Skeletal muscle tissue (tissue), 4 donors: ENCODE data around the gene ARL17A. TPM values are rescaled to one million over a fixed set of nuclear protein-coding genes. Genes with fewer than 3 reads are reported as not detected.
"Not testable (repeated sequence)": the region's sequence is repeated elsewhere in the genome, so short reads cannot be mapped to it uniquely, and the experiment has no call there.

Experiments used
- H3K27ac ChIP-seq: one replicate; pipeline ENCODE4 v1.7.0; 2013; ENCODE audit warnings: mild to moderate bottlenecking, low read depth, low read length, inconsistent platforms
- H3K27me3 ChIP-seq, 3 donors: one replicate each; pipeline ENCODE4 v1.7.0; 2013; ENCODE audit warnings: low read length in 3 of 3; ENCODE audit not compliant: control insufficient read depth in 3 of 3, insufficient read depth in 3 of 3
- H3K36me3 ChIP-seq, 3 donors: one replicate each; pipeline ENCODE4 v1.7.0; 2013; ENCODE audit warnings: low read length in 3 of 3; ENCODE audit not compliant: control insufficient read depth in 3 of 3, insufficient read depth in 3 of 3
- H3K4me1 ChIP-seq, 3 donors: one replicate each; pipeline ENCODE4 v1.7.0; 2013; ENCODE audit warnings: low read length in 3 of 3, mild to moderate bottlenecking in 3 of 3; ENCODE audit not compliant: control insufficient read depth in 3 of 3, insufficient read depth in 3 of 3
- H3K4me3 ChIP-seq, 3 donors: one replicate each; pipeline ENCODE4 v1.7.0; 2013; ENCODE audit warnings: low read length in 3 of 3
- H3K9ac ChIP-seq, 3 donors: one replicate each; pipeline ENCODE4 v1.7.0; 2013; ENCODE audit warnings: low read length in 3 of 3, mild to moderate bottlenecking in 3 of 3, moderate library complexity in 2 of 3, low read depth in 1 of 3
- H3K9me3 ChIP-seq, 3 donors: one replicate each; pipeline ENCODE4 v1.7.0; 2013; ENCODE audit warnings: low read length in 3 of 3; ENCODE audit not compliant: control insufficient read depth in 3 of 3
- total RNA-seq: library from RNA; depleted of rRNA; stranded (reverse); fragments of >200 nt; gene quantifications from one replicate; pipeline ENCODE4 v1.2.3, GENCODE V29; 2014
- donor health status: Osteomylitis.

The ARL17A gene
- total RNA-seq, 1 donor from 2014 or later = 12.0 TPM

DNA sequence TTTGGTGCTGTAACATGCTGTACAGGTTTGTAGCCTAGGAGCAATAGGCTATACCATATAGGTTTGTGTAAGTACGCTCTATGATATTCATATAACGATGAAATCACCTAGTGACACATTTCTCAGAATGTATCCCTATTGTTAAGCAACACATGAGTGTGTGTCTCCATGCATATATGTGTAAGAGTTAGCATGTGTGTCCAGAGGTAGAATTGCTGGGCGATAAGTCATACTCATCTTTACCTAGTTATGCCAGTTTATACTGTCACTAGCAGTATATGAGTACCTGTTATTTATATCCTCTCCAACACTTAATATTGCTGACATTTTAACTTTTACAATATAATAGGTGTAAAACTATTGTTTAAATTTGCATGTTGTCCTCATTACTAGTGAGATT is 21.3 kb upstream of the ARL17A start:
- not testable (repeated sequence) for H3K36me3 ChIP-seq, H3K9me3 ChIP-seq, H3K4me1 ChIP-seq, H3K9ac ChIP-seq, H3K4me3 ChIP-seq, H3K27ac ChIP-seq, H3K27me3 ChIP-seq

GRCh38 chr17:46598344-46598931 is 18.9 kb upstream of the ARL17A start:
- not testable (repeated sequence) for H3K9ac ChIP-seq, H3K9me3 ChIP-seq, H3K27ac ChIP-seq, H3K4me1 ChIP-seq, H3K4me3 ChIP-seq, H3K27me3 ChIP-seq, H3K36me3 ChIP-seq

GRCh38 chr17:46591332-46591731 is 11.8 kb upstream of the ARL17A start:
- not testable (repeated sequence) for H3K27ac ChIP-seq, H3K27me3 ChIP-seq, H3K4me1 ChIP-seq, H3K36me3 ChIP-seq, H3K4me3 ChIP-seq, H3K9me3 ChIP-seq, H3K9ac ChIP-seq

DNA sequence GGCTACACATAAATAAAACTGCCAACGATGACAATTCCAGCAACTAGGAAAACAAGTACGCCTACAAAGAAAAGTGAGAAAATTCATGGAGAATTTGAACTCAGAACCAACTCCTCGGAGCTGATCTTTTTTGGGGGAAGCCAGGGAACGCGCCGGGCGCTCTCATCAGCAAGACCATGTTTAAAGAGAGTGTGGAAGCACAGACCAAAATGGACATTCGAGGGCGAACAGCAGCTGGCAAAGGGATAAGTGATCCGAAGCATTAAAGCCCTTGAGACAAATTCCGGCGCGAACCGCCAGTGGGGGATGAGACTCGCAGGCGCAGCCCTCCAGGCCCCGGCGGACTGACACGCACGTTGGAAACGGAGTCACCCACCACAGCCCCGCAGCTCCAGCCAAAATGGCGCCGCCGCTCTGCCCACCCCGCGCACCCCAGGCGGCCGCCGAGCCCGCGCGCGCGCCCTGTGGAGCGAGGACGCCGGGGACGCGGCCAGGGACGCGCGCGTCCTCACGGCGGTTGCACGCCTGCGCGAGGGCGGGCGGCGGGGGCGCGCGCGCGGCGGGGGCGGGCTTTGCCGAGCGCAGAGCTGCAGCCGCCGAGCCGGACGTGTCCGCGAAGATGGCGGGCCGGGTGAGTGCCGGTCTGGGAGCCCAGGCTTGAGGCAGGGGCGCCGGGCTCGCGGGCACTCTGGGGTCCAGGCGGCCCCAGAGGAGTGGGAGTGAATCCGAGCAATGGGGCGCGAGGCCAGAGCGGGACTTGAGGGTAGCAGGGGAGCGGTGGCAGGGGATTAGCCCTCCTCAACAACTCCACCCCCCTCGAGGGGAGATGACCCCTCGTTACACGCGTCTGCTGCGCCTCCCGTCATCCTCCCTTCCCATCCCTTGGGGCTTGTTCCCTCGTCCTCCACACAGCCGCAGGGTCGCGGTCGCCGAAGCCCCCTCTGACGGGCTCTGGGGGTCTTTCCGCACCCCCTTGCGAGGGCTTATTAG is 11.0 kb upstream of the ARL17A start, which contains the start of gene NSF:
Gene NSF (plus strand): TSS at position 513 of the 990 bp plus-strand sequence. CDS start 107 bp downstream, at position 620.
- not testable (repeated sequence) for H3K36me3 ChIP-seq, H3K9me3 ChIP-seq, H3K4me1 ChIP-seq

DNA sequence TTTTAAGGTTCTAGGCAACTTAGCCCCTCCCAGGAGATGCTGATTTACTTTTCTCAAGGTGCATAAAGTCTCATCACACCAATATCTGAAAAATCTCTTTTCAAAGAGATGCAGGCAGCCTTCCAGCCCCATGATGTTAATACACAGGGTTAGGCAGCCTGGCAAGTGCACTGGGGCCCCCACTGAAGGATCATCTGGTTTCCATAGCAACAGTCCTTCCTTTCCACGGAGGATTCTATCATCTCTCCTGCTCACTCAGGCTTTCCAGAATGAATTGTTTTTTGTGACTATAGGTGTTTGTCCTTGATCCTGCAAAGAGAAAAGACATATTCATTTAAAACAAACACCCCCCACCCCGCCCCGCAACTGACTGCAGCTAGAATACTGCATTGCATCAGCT is 6.0 kb upstream of the ARL17A start:
- H3K27ac ChIP-seq, H3K9ac ChIP-seq, H3K4me3 ChIP-seq, H3K9me3 ChIP-seq, H3K4me1 ChIP-seq, H3K36me3 ChIP-seq, H3K27me3 ChIP-seq: not testable (repeated sequence)

More for the DNA sequence above, 11.0 kb upstream of the ARL17A start, which contains the start of gene NSF:
- not testable (repeated sequence) for H3K27ac ChIP-seq, H3K4me3 ChIP-seq, H3K27me3 ChIP-seq, H3K9ac ChIP-seq

DNA sequence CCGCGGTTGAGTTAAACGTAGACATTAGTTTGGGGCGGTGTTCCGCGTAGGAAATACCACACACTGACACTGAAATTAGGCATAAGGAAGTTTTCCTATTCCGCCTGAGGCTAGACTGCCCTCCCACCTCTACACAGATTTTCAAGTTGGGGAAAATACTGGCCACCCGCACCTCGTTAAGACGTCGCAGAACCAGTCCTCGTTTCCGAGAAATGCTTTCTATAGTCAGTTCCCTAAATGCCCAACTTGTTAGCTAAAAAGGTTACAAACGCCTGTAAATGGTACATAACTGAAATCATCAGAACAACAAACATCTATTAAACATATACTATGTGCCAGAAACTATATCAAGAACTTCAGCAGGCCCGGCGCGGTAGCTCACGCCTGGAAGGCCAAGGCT is 591 bp upstream of the ARL17A start:
- not testable (repeated sequence) for H3K9me3 ChIP-seq, H3K27me3 ChIP-seq, H3K4me1 ChIP-seq, H3K9ac ChIP-seq, H3K36me3 ChIP-seq, H3K4me3 ChIP-seq, H3K27ac ChIP-seq

- H3K4me3 ChIP-seq, H3K27me3 ChIP-seq, H3K9me3 ChIP-seq, H3K4me1 ChIP-seq, H3K36me3 ChIP-seq, H3K9ac ChIP-seq, H3K27ac ChIP-seq: not testable (repeated sequence)
Measured at GRCh38 chr17:46571796-46572195, 7.7 kb downstream of the ARL17A start.

DNA sequence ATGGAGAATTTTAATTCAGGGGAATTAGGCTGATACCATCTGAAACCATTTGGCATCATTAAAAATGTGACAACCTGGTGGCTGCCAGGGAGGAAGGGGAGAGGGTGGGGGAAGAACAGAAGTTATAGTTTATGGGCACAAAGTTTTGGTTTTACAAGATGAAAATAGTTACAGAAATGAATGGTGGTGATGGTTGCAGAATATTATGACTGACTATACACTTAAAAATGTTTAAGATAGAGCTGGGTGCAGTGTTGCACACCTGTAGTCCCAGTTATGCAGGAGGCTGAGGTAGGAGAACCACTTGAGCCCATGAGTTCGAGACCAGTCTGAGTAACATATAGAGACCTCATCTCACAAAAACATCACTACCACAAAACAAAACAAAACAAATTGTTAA is 12.5 kb downstream of the ARL17A start:
- H3K4me1 ChIP-seq, H3K27me3 ChIP-seq, H3K9ac ChIP-seq, H3K4me3 ChIP-seq, H3K36me3 ChIP-seq, H3K27ac ChIP-seq, H3K9me3 ChIP-seq: not testable (repeated sequence)

GRCh38 chr17:46566284-46566683 is 13.2 kb downstream of the ARL17A start:
- H3K36me3 ChIP-seq, H3K4me1 ChIP-seq, H3K27ac ChIP-seq, H3K27me3 ChIP-seq, H3K9ac ChIP-seq, H3K9me3 ChIP-seq, H3K4me3 ChIP-seq: not testable (repeated sequence)

DNA sequence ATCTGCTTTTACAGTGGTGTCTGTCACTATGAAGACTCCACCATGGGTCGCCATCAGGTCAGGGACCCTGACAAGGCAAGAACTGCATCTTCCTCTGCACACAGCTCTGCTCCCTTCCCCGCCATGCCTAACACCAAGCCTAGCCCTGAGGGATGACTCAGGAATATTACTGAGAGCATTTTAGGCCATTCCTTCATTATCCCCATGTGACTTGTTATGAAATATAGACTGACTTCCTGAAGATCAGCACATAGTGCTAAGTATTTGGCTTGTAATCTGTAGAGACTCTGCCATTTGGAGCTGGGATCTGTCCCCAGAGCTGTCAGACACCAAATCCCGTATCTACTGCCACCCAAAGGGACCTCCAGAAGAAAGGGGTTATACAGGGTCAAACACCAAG is 19.4 kb downstream of the ARL17A start:
- H3K36me3 ChIP-seq, H3K9me3 ChIP-seq, H3K9ac ChIP-seq, H3K4me3 ChIP-seq, H3K27me3 ChIP-seq, H3K4me1 ChIP-seq, H3K27ac ChIP-seq: not testable (repeated sequence)
